Erythroblast (primary cell): ENCODE results near the gene ZNF691.

Experiments used
- GATA1 ChIP-seq: IDR thresholded peaks from 2 replicates; pipeline ENCODE4 v1.6.1; 2011; ENCODE audit warnings: low read depth, mild to moderate bottlenecking, control low read depth, low read length, moderate library complexity
- POLR2A ChIP-seq: IDR thresholded peaks from 2 replicates; pipeline ENCODE4 v1.6.1; 2011; ENCODE audit warnings: mild to moderate bottlenecking, low read length

DNA sequence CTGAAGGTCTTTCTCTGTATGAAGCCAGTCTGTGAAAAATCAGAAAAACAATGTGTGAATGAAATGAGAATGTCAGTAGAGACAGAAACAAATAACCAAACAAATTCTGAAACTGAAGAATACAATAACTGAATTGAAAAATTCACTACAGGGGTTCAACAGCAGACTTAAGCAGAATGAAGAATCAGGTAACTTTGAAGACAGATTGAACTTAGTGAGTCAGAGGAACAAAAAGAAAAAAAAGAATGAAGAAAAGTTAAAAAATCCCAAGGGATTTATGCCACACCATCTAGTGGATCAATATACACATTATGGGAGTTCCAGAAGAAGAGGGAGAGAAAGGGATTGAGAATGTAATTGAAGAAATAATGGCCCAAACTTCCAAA is 14.6 kb downstream of the ZNF691 start:
- TF ChIP-seq POLR2A (no peak), GATA1 (no peak)
